MCF 10A (cell line): ENCODE measurements around the gene IZUMO1. TPM values are rescaled to one million over a fixed set of nuclear protein-coding genes. Genes with fewer than 3 reads are reported as not detected.

Experiments
- BruUV-seq: library from RNA; stranded (reverse); fragments of 400-500 nt; replicated peaks from 2 replicates; lab custom pipeline; 2021; lab: Mats Ljungman, UMichigan
- CTCF ChIA-PET: fragments of 300-600 bp; sonication (Branson Sonifier 250); formaldehyde crosslinking; extraction: SDS; loops from one replicate; lab custom pipeline; 2021; ENCODE audit warnings: antibody characterized with exemption, inconsistent platforms; lab: Yijun Ruan, JAX
- POLR2A ChIA-PET: fragments of 300-600, 350-650 bp; sonication (Branson Sonifier 250); formaldehyde crosslinking; extraction: SDS; loops from one replicate; lab custom pipeline; 2020; ENCODE audit warnings: antibody characterized with exemption, inconsistent platforms; lab: Yijun Ruan, JAX
- DNase-seq: peaks from one replicate; pipeline ENCODE4 v3.0.0-alpha.2; 2018; ENCODE audit not compliant: unreplicated experiment
- H3K27ac Mint-ChIP-seq: one replicate; pipeline ENCODE4 v1.8.0; 2022; ENCODE audit warnings: mild to moderate bottlenecking, low read depth, mixed read lengths; ENCODE audit not compliant: unreplicated experiment
- H3K27me3 Mint-ChIP-seq: one replicate; pipeline ENCODE4 v1.8.0; 2022; ENCODE audit warnings: mixed read lengths; ENCODE audit not compliant: insufficient read depth, unreplicated experiment
- H3K36me3 Mint-ChIP-seq: one replicate; pipeline ENCODE4 v1.8.0; 2022; ENCODE audit warnings: mild to moderate bottlenecking, moderate library complexity, mixed read lengths; ENCODE audit not compliant: insufficient read depth, unreplicated experiment
- H3K4me1 Mint-ChIP-seq: one replicate; pipeline ENCODE4 v1.8.0; 2022; ENCODE audit warnings: mixed read lengths; ENCODE audit not compliant: insufficient read depth, unreplicated experiment
- H3K4me3 Mint-ChIP-seq: one replicate; pipeline ENCODE4 v1.8.0; 2022; ENCODE audit warnings: mild to moderate bottlenecking, moderate library complexity, mixed read lengths; ENCODE audit not compliant: unreplicated experiment
- H3K9me3 Mint-ChIP-seq: one replicate; pipeline ENCODE4 v1.8.0; 2022; ENCODE audit warnings: mixed read lengths; ENCODE audit not compliant: unreplicated experiment
- CTCF ChIP-seq: fragments of 200-600 bp; IDR thresholded peaks from one replicate; pipeline ENCODE4 v1.8.0; 2022; ENCODE audit warnings: antibody characterized with exemption, mild to moderate bottlenecking; ENCODE audit not compliant: unreplicated experiment
- intact Hi-C: fragments of 100-400 bp; cut with micrococcal nuclease; formaldehyde crosslinking; loops from 2 replicates; pipeline ENCODE4 v1.14.1; 2022
- total RNA-seq: library from RNA; stranded (reverse); gene quantifications from 2 replicates; pipeline ENCODE4 v1.2.3, GENCODE V29; 2022

IZUMO1 gene
- total RNA-seq, 1 experiment from 2014 or later, result 4.2 TPM

- CTCF ChIA-PET, result interaction anchor here (0.6 to 0.9 kb wide), 5 partner anchors 33 to 457 kb away, joined by 3 to 5 read pairs (median 4); no protein-coding TSS in a partner anchor
- peak overlapping the region; percentile 30 for H3K27ac Mint-ChIP-seq
- no TSS peak for BruUV-seq
- H3K27me3 Mint-ChIP-seq, result no peaks in the 10 kb centered on the region
- TF ChIP-seq CTCF, result no peak
- H3K4me3 Mint-ChIP-seq, result peak overlapping the region; percentile 87
- H3K4me1 Mint-ChIP-seq, result peaks cover 13% of the 10 kb centered on the region
- DNase-seq, result peak; percentile 100
- H3K9me3 Mint-ChIP-seq, result peaks cover 8% of the 10 kb centered on the region
- POLR2A ChIA-PET, result interaction anchor here (0.6 to 1.2 kb wide), 9 partner anchors 8 to 1446 kb away, joined by 3 to 8 read pairs (median 3); partner anchors contain the start of genes CA11, FUT1, PPP1R15A and RPL18
- intact Hi-C loops, result no loop called here
- H3K36me3 Mint-ChIP-seq, result no peaks in the 10 kb centered on the region
Measured at GRCh38 chr19:48720613-48721296, 26.0 kb downstream of the IZUMO1 start.

DNA sequence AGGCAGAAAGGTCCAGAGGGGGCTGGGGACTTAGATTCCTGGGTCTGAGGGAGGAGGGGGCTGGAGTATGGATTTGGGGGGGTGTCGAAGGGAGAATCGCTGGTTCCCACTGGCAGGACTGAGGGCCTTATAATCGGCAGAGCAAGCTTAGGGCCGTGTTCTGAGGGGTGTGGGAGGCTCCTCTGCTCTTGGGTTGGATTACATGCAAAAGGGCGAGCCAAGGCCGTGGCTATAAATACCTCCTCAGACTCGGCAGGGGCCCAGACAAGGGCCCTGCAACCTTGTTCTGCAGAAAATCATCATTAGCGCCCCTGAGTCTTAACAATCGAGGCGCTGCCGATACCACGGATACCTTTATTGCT is 26.5 kb downstream of the IZUMO1 start:
- H3K36me3 Mint-ChIP-seq, result no peaks in the 10 kb centered on the region
- peak overlapping the region; percentile 87 for H3K4me3 Mint-ChIP-seq
- peak overlapping the region; percentile 30 for H3K27ac Mint-ChIP-seq
- CTCF ChIA-PET, result interaction anchor here (0.6 to 0.9 kb wide), 3 partner anchors 32 to 457 kb away, joined by 3 to 4 read pairs (median 4); no protein-coding TSS in a partner anchor
- peaks cover 10% of the 10 kb centered on the region for H3K4me1 Mint-ChIP-seq
- no peaks in the 10 kb centered on the region for H3K27me3 Mint-ChIP-seq
- no peak for DNase-seq
- intact Hi-C loops, result no loop called here
- no peak for TF ChIP-seq CTCF
- no TSS peak for BruUV-seq
- POLR2A ChIA-PET, result interaction anchor here (0.6 to 1.2 kb wide), 8 partner anchors 8 to 1446 kb away, joined by 3 to 8 read pairs (median 4); partner anchors contain the start of genes CA11, FUT1, PPP1R15A and RPL18
- H3K9me3 Mint-ChIP-seq, result peaks cover 6% of the 10 kb centered on the region

GRCh38 chr19:48719263-48720171 is 27.2 kb downstream of the IZUMO1 start, which contains the start of gene MAMSTR:
Gene MAMSTR, minus strand, starts transcription at chr19:48719725. Its CDS starts 694 bp downstream, at chr19:48719031.
- Mint-ChIP-seq H3K4me3 (peak within 1 kb of the TSS; percentile 87), H3K9me3 (no peaks in the 10 kb centered on the region), H3K4me1 (peaks cover 12% of the 10 kb centered on the region), H3K27me3 (no peaks in the 10 kb centered on the region), H3K27ac (peak within 1 kb of the TSS; percentile 30), H3K36me3 (no peaks in the 10 kb centered on the region)
- BruUV-seq, result no TSS peak
- TF ChIP-seq CTCF, result no peak
- POLR2A ChIA-PET, result no interaction called here
- DNase-seq, result no peak
- CTCF ChIA-PET, result no interaction called here
- intact Hi-C loops, result no loop called here
